Loucy (cell line): ENCODE data around the gene ZBED5.

Experiments used
- CTCF ChIP-seq: fragments of 200-600 bp; sonication (generic); conservative IDR thresholded peaks from 2 replicates; pipeline ENCODE4 v1.5.1; 2014; ENCODE audit warnings: mild to moderate bottlenecking, antibody characterized with exemption, low read length
- EZH2phosphoT487 ChIP-seq: fragments of 200-600 bp; IDR thresholded peaks from 2 replicates; pipeline ENCODE4 v1.6.1; 2018; ENCODE audit warnings: antibody characterized with exemption, mild to moderate bottlenecking, moderate library complexity, borderline replicate concordance

DNA sequence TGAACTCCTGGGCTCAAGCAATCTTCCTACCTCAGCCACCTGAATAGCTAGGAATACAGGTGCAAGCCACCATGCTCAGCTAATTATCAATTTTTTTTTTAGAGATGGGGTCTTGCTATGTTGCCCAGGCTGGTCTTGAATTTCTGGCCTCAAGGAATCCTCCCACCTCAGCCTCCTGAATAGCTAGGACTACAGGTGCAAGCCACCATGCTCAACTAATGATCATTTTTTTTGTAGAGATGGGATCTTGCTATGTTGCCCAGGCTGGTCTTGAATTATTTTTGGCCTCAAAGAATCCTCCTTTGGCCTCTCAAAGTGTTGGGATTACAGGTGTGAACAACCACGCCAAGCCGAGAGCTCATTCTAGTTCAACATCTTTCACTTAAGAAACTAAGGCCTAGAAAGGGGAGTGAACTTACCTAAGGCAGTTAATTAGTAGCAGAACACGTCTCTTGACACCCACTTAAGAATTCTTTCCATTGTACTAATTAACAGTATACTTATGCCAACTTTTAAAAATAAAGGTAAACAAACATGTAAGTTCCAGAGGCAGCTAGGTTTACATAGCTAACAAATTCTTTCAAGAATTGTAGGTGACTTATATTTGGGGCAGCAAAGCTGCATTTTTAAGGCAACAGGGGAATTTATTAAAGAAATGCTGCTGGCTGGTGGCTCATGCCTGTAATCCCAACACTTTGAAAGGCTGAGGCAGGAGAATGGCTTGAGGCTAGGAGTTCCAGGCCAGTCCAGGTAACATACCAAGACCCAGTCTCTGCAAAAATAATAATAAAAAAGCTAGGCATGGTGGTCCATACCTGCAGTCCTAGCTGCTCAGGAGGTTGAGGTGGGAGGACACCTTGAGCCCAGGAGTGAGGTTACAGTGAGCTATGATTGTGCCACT is 9.6 kb downstream of the ZBED5 start:
- TF ChIP-seq CTCF (no peak), EZH2phosphoT487 (no peak)
